ENCODE results near the gene ST8SIA4.

Gene ST8SIA4

GRCh38 chr5:100824635-100825034 lies 78.4 kb downstream of the ST8SIA4 start:
- Histone ChIP-seq H3K4ac (ENCODE audit: low read depth, low read length) (no peak overlapping the region), H3K9ac (ENCODE audit: low read length) (no peak overlapping the region), H3K23ac (ENCODE audit: low read length) (no peak overlapping the region), H3K18ac (ENCODE audit: low read length) (no peak overlapping the region), H3K27ac (ENCODE audit: low read depth, low read length) (no peak overlapping the region), H2BK15ac (replicated peaks; ENCODE audit: low read depth) (no peak overlapping the region), H2AK5ac (ENCODE audit: low read length) (no peak overlapping the region), H3K4me2 (ENCODE audit: low read length) (no peak overlapping the region), H3K36me3 (ENCODE audit: control insufficient read depth, insufficient read depth, low read length) (no peaks in the 10 kb centered on the region), H3K27me3 (ENCODE audit: insufficient read depth, low read length, poor library complexity) (no peaks in the 10 kb centered on the region), H3K56ac (ENCODE audit: low read length) (no peak overlapping the region), H3K79me1 (ENCODE audit: low read length) (no peaks in the 10 kb centered on the region), H2BK120ac (ENCODE audit: low read depth, low read length) (no peak overlapping the region), H3K4me1 (ENCODE audit: control insufficient read depth, low read depth, low read length) (peaks cover 2% of the 10 kb centered on the region), H4K5ac (ENCODE audit: low read length) (no peak overlapping the region), H3K4me3 (ENCODE audit: low read length) (no peak overlapping the region), H3K79me2 (ENCODE audit: control insufficient read depth, insufficient read depth, low read length) (no peaks in the 10 kb centered on the region), H2BK5ac (ENCODE audit: low read length) (no peak overlapping the region), H4K8ac (ENCODE audit: low read depth, low read length) (no peak overlapping the region)
- DNase-seq = no peak

GRCh38 chr5:100823812-100824211 lies 79.3 kb downstream of the ST8SIA4 start:
- DNase-seq = no peak
- WGBS (ENCODE audit: extremely low coverage, insufficient coverage, low lambda C conversion rate) = no CpG with 5 or more reads among the region's 2 CpGs
- Histone ChIP-seq H3K36me3 (ENCODE audit: control insufficient read depth, insufficient read depth, low read length) (no peaks in the 10 kb centered on the region), H3K79me2 (ENCODE audit: control insufficient read depth, insufficient read depth, low read length) (no peaks in the 10 kb centered on the region), H2BK120ac (ENCODE audit: low read depth, low read length) (no peak overlapping the region), H4K8ac (ENCODE audit: low read depth, low read length) (no peak overlapping the region), H2AK5ac (ENCODE audit: low read length) (no peak overlapping the region), H3K27ac (ENCODE audit: low read depth, low read length) (no peak overlapping the region), H3K79me1 (ENCODE audit: low read length) (no peaks in the 10 kb centered on the region), H3K4me1 (ENCODE audit: control insufficient read depth, low read depth, low read length) (peaks cover under 1% of the 10 kb centered on the region), H2BK5ac (ENCODE audit: low read length) (no peak overlapping the region), H3K4me2 (ENCODE audit: low read length) (no peak overlapping the region), H3K23ac (ENCODE audit: low read length) (no peak overlapping the region), H4K5ac (ENCODE audit: low read length) (no peak overlapping the region), H2BK15ac (replicated peaks; ENCODE audit: low read depth) (no peak overlapping the region), H3K9ac (ENCODE audit: low read length) (no peak overlapping the region), H3K27me3 (ENCODE audit: insufficient read depth, low read length, poor library complexity) (no peaks in the 10 kb centered on the region), H3K18ac (ENCODE audit: low read length) (no peak overlapping the region), H3K56ac (ENCODE audit: low read length) (no peak overlapping the region), H3K4me3 (ENCODE audit: low read length) (no peak overlapping the region), H3K4ac (ENCODE audit: low read depth, low read length) (no peak overlapping the region)

GRCh38 chr5:100821751-100822150 lies 81.3 kb downstream of the ST8SIA4 start:
- H2BK5ac ChIP-seq (ENCODE audit: low read length) = no peak overlapping the region
- H4K8ac ChIP-seq (ENCODE audit: low read depth, low read length) = no peak overlapping the region
- H3K18ac ChIP-seq (ENCODE audit: low read length) = no peak overlapping the region
- no peaks in the 10 kb centered on the region for H3K36me3 ChIP-seq (ENCODE audit: control insufficient read depth, insufficient read depth, low read length)
- no peaks in the 10 kb centered on the region for H3K4me1 ChIP-seq (ENCODE audit: control insufficient read depth, low read depth, low read length)
- H3K4me2 ChIP-seq (ENCODE audit: low read length) = no peak overlapping the region
- no peak overlapping the region for H3K23ac ChIP-seq (ENCODE audit: low read length)
- H3K9ac ChIP-seq (ENCODE audit: low read length) = no peak overlapping the region
- DNase-seq = no peak
- H3K4ac ChIP-seq (ENCODE audit: low read depth, low read length) = no peak overlapping the region
- H4K5ac ChIP-seq (ENCODE audit: low read length) = no peak overlapping the region
- H3K56ac ChIP-seq (ENCODE audit: low read length) = no peak overlapping the region
- H2AK5ac ChIP-seq (ENCODE audit: low read length) = no peak overlapping the region
- H2BK15ac ChIP-seq (replicated peaks; ENCODE audit: low read depth) = no peak overlapping the region
- no peaks in the 10 kb centered on the region for H3K79me1 ChIP-seq (ENCODE audit: low read length)
- no peak overlapping the region for H2BK120ac ChIP-seq (ENCODE audit: low read depth, low read length)
- H3K79me2 ChIP-seq (ENCODE audit: control insufficient read depth, insufficient read depth, low read length) = no peaks in the 10 kb centered on the region
- no peak overlapping the region for H3K4me3 ChIP-seq (ENCODE audit: low read length)
- no CpG with 5 or more reads among the region's 1 CpG for WGBS (ENCODE audit: extremely low coverage, insufficient coverage, low lambda C conversion rate)
- no peaks in the 10 kb centered on the region for H3K27me3 ChIP-seq (ENCODE audit: insufficient read depth, low read length, poor library complexity)
- H3K27ac ChIP-seq (ENCODE audit: low read depth, low read length) = no peak overlapping the region

GRCh38 chr5:100818340-100818739 lies 84.7 kb downstream of the ST8SIA4 start:
- Histone ChIP-seq H2AK5ac (ENCODE audit: low read length) (no peak overlapping the region), H3K79me2 (ENCODE audit: control insufficient read depth, insufficient read depth, low read length) (no peaks in the 10 kb centered on the region), H2BK5ac (ENCODE audit: low read length) (no peak overlapping the region), H3K27ac (ENCODE audit: low read depth, low read length) (no peak overlapping the region), H3K4me3 (ENCODE audit: low read length) (no peak overlapping the region), H3K36me3 (ENCODE audit: control insufficient read depth, insufficient read depth, low read length) (no peaks in the 10 kb centered on the region), H2BK15ac (replicated peaks; ENCODE audit: low read depth) (no peak overlapping the region), H3K23ac (ENCODE audit: low read length) (no peak overlapping the region), H4K8ac (ENCODE audit: low read depth, low read length) (no peak overlapping the region), H3K27me3 (ENCODE audit: insufficient read depth, low read length, poor library complexity) (no peaks in the 10 kb centered on the region), H4K5ac (ENCODE audit: low read length) (no peak overlapping the region), H3K9ac (ENCODE audit: low read length) (no peak overlapping the region), H3K4ac (ENCODE audit: low read depth, low read length) (no peak overlapping the region), H3K4me2 (ENCODE audit: low read length) (no peak overlapping the region), H3K18ac (ENCODE audit: low read length) (no peak overlapping the region), H3K79me1 (ENCODE audit: low read length) (no peaks in the 10 kb centered on the region), H3K4me1 (ENCODE audit: control insufficient read depth, low read depth, low read length) (no peaks in the 10 kb centered on the region), H2BK120ac (ENCODE audit: low read depth, low read length) (no peak overlapping the region), H3K56ac (ENCODE audit: low read length) (no peak overlapping the region)
- no peak for DNase-seq

- Histone ChIP-seq H3K4me3 (ENCODE audit: low read length) (no peak overlapping the region), H3K18ac (ENCODE audit: low read length) (no peak overlapping the region), H3K56ac (ENCODE audit: low read length) (no peak overlapping the region), H3K79me1 (ENCODE audit: low read length) (no peaks in the 10 kb centered on the region), H3K23ac (ENCODE audit: low read length) (no peak overlapping the region), H2AK5ac (ENCODE audit: low read length) (no peak overlapping the region), H3K9ac (ENCODE audit: low read length) (no peak overlapping the region), H3K4me1 (ENCODE audit: control insufficient read depth, low read depth, low read length) (no peaks in the 10 kb centered on the region), H3K4me2 (ENCODE audit: low read length) (no peak overlapping the region), H3K79me2 (ENCODE audit: control insufficient read depth, insufficient read depth, low read length) (no peaks in the 10 kb centered on the region), H3K36me3 (ENCODE audit: control insufficient read depth, insufficient read depth, low read length) (no peaks in the 10 kb centered on the region), H4K8ac (ENCODE audit: low read depth, low read length) (no peak overlapping the region), H4K5ac (ENCODE audit: low read length) (no peak overlapping the region), H3K27ac (ENCODE audit: low read depth, low read length) (no peak overlapping the region), H2BK5ac (ENCODE audit: low read length) (no peak overlapping the region), H2BK15ac (replicated peaks; ENCODE audit: low read depth) (no peak overlapping the region), H3K4ac (ENCODE audit: low read depth, low read length) (no peak overlapping the region), H2BK120ac (ENCODE audit: low read depth, low read length) (no peak overlapping the region), H3K27me3 (ENCODE audit: insufficient read depth, low read length, poor library complexity) (no peaks in the 10 kb centered on the region)
- no peak for DNase-seq
- no CpG with 5 or more reads among the region's 2 CpGs for WGBS (ENCODE audit: extremely low coverage, insufficient coverage, low lambda C conversion rate)
Measured at GRCh38 chr5:100803397-100803796, 99.7 kb downstream of the ST8SIA4 start.

GRCh38 chr5:100802208-100802607 lies 100.9 kb downstream of the ST8SIA4 start:
- no peak overlapping the region for H2AK5ac ChIP-seq (ENCODE audit: low read length)
- H2BK5ac ChIP-seq (ENCODE audit: low read length) = no peak overlapping the region
- H3K4me1 ChIP-seq (ENCODE audit: control insufficient read depth, low read depth, low read length) = no peaks in the 10 kb centered on the region
- H2BK120ac ChIP-seq (ENCODE audit: low read depth, low read length) = no peak overlapping the region
- no peaks in the 10 kb centered on the region for H3K27me3 ChIP-seq (ENCODE audit: insufficient read depth, low read length, poor library complexity)
- H3K4me2 ChIP-seq (ENCODE audit: low read length) = no peak overlapping the region
- no peak overlapping the region for H3K23ac ChIP-seq (ENCODE audit: low read length)
- no peak for DNase-seq
- no peak overlapping the region for H3K56ac ChIP-seq (ENCODE audit: low read length)
- no peak overlapping the region for H3K4me3 ChIP-seq (ENCODE audit: low read length)
- no peak overlapping the region for H3K9ac ChIP-seq (ENCODE audit: low read length)
- H3K4ac ChIP-seq (ENCODE audit: low read depth, low read length) = no peak overlapping the region
- H3K27ac ChIP-seq (ENCODE audit: low read depth, low read length) = no peak overlapping the region
- no peak overlapping the region for H4K8ac ChIP-seq (ENCODE audit: low read depth, low read length)
- H2BK15ac ChIP-seq (replicated peaks; ENCODE audit: low read depth) = no peak overlapping the region
- no peak overlapping the region for H3K18ac ChIP-seq (ENCODE audit: low read length)
- H3K79me1 ChIP-seq (ENCODE audit: low read length) = no peaks in the 10 kb centered on the region
- no peaks in the 10 kb centered on the region for H3K36me3 ChIP-seq (ENCODE audit: control insufficient read depth, insufficient read depth, low read length)
- H3K79me2 ChIP-seq (ENCODE audit: control insufficient read depth, insufficient read depth, low read length) = no peaks in the 10 kb centered on the region
- WGBS (ENCODE audit: extremely low coverage, insufficient coverage, low lambda C conversion rate) = no CpG with 5 or more reads among the region's 2 CpGs
- no peak overlapping the region for H4K5ac ChIP-seq (ENCODE audit: low read length)
